ENCODE data around the gene BPI. TPM values are rescaled to one million over a fixed set of nuclear protein-coding genes. Genes with fewer than 3 reads are reported as not detected.
"Not testable (repeated sequence)": the region's sequence is repeated elsewhere in the genome, so short reads cannot be mapped to it uniquely, and the experiment has no call there.

The BPI gene
- total RNA-seq (2014; rRNA removed; shearing (Covaris generic)), result 0.06 TPM in 1 of 2 replicates, not detected in the other

GRCh38 chr20:38303908-38304379, at the start of gene BPI:
Gene BPI (plus strand): TSS chr20:38304156. CDS start chr20:38304224, 68 bp downstream.
- Histone ChIP-seq H3K4me3 (no peak within 1 kb of the TSS), H3K9me3 (replicated peaks) (0 out of 2 replicates have a peak, but pooled peaks cover 2% of the 10 kb centered on the region), H3K27ac (no peak within 1 kb of the TSS), H3K36me3 (no peaks in the 10 kb centered on the region), H3K4me1 (peaks cover 4% of the 10 kb centered on the region; the same call in 1 of the 2 replicates), H3K27me3 (peaks cover 5% of the 10 kb centered on the region; the same call in 1 of the 2 replicates)
- peak; percentile 62 to 74 for DNase-seq

GRCh38 chr20:38254621-38255020, 49.3 kb upstream of the BPI start:
- H3K9me3 ChIP-seq (replicated peaks); DNase-seq; H3K4me1 ChIP-seq; H3K36me3 ChIP-seq; H3K27ac ChIP-seq; H3K4me3 ChIP-seq; H3K27me3 ChIP-seq: not testable (repeated sequence)

GRCh38 chr20:38255393-38255792, 48.6 kb upstream of the BPI start:
- H3K27ac ChIP-seq, result no peak overlapping the region
- DNase-seq, result no peak
- H3K36me3 ChIP-seq, result no peaks in the 10 kb centered on the region
- no peaks in the 10 kb centered on the region for H3K27me3 ChIP-seq
- no peaks in the 10 kb centered on the region for H3K9me3 ChIP-seq (replicated peaks)
- no peak overlapping the region for H3K4me3 ChIP-seq
- peaks cover 6% of the 10 kb centered on the region for H3K4me1 ChIP-seq

- Histone ChIP-seq H3K36me3 (no peaks in the 10 kb centered on the region), H3K9me3 (replicated peaks) (no peaks in the 10 kb centered on the region), H3K27me3 (no peaks in the 10 kb centered on the region), H3K4me3 (no peak overlapping the region), H3K4me1 (peaks cover 6% of the 10 kb centered on the region), H3K27ac (no peak overlapping the region)
- DNase-seq, result no peak
Observed at GRCh38 chr20:38256021-38256420, 47.9 kb upstream of the BPI start.

- Histone ChIP-seq H3K4me1 (peaks cover 6% of the 10 kb centered on the region), H3K4me3 (no peak overlapping the region), H3K36me3 (no peaks in the 10 kb centered on the region), H3K27me3 (no peaks in the 10 kb centered on the region), H3K9me3 (replicated peaks) (no peaks in the 10 kb centered on the region), H3K27ac (no peak overlapping the region)
- no peak for DNase-seq
Observed at GRCh38 chr20:38256966-38257365, 47.0 kb upstream of the BPI start.

GRCh38 chr20:38258545-38259215, 45.3 kb upstream of the BPI start:
- no peak overlapping the region for H3K27ac ChIP-seq
- DNase-seq, result no peak

GRCh38 chr20:38260025-38260377, 44.0 kb upstream of the BPI start:
- Histone ChIP-seq H3K27me3 (no peaks in the 10 kb centered on the region), H3K4me1 (peaks cover 6% of the 10 kb centered on the region), H3K9me3 (replicated peaks) (no peaks in the 10 kb centered on the region; the same call in 1 of the 2 replicates), H3K4me3 (peak overlapping the region; percentile 53), H3K27ac (peak overlapping the region; percentile 24; the same call in 1 of the 2 replicates), H3K36me3 (no peaks in the 10 kb centered on the region)
- DNase-seq, result peak in 1 of 2 experiments; percentile 38

More at GRCh38 chr20:38258545-38259215, 45.3 kb upstream of the BPI start:
- no peaks in the 10 kb centered on the region for H3K36me3 ChIP-seq
- H3K4me3 ChIP-seq, result no peak overlapping the region
- H3K9me3 ChIP-seq (replicated peaks), result no peaks in the 10 kb centered on the region
- H3K4me1 ChIP-seq, result peaks cover 6% of the 10 kb centered on the region
- H3K27me3 ChIP-seq, result no peaks in the 10 kb centered on the region

GRCh38 chr20:38260378-38261053, 43.4 kb upstream of the BPI start, which contains the start of gene KIAA1755:
Gene KIAA1755 (minus strand): TSS chr20:38260735. CDS start chr20:38260500, 235 bp downstream.
- no peaks in the 10 kb centered on the region; the same call in 1 of the 2 replicates for H3K9me3 ChIP-seq (replicated peaks)
- H3K4me1 ChIP-seq, result peaks cover 6% of the 10 kb centered on the region
- peak within 1 kb of the TSS; percentile 53 for H3K4me3 ChIP-seq
- no peaks in the 10 kb centered on the region for H3K36me3 ChIP-seq
- peak within 1 kb of the TSS; percentile 24; the same call in 1 of the 2 replicates for H3K27ac ChIP-seq
- peak; percentile 31 to 41 for DNase-seq
- no peaks in the 10 kb centered on the region for H3K27me3 ChIP-seq

GRCh38 chr20:38261054-38261390, 42.9 kb upstream of the BPI start:
- Histone ChIP-seq H3K4me3 (peak overlapping the region; percentile 31), H3K36me3 (no peaks in the 10 kb centered on the region), H3K4me1 (peaks cover 6% of the 10 kb centered on the region), H3K9me3 (replicated peaks) (no peaks in the 10 kb centered on the region; the same call in 1 of the 2 replicates), H3K27ac (no peak overlapping the region), H3K27me3 (no peaks in the 10 kb centered on the region)
- DNase-seq, result no peak

GRCh38 chr20:38262931-38263330, 41.0 kb upstream of the BPI start:
- Histone ChIP-seq H3K27ac (no peak overlapping the region), H3K4me1 (peaks cover 6% of the 10 kb centered on the region), H3K9me3 (replicated peaks) (peaks cover 3% of the 10 kb centered on the region; the same call in 1 of the 2 replicates), H3K4me3 (no peak overlapping the region), H3K27me3 (no peaks in the 10 kb centered on the region), H3K36me3 (no peaks in the 10 kb centered on the region)
- DNase-seq, result no peak

- Histone ChIP-seq H3K4me1 (peaks cover 7% of the 10 kb centered on the region), H3K36me3 (no peaks in the 10 kb centered on the region), H3K9me3 (replicated peaks) (peaks cover 3% of the 10 kb centered on the region; the same call in 1 of the 2 replicates), H3K27me3 (no peaks in the 10 kb centered on the region), H3K4me3 (no peak overlapping the region), H3K27ac (no peak overlapping the region)
- DNase-seq, result no peak
Observed at GRCh38 chr20:38266426-38266825, 37.5 kb upstream of the BPI start.

GRCh38 chr20:38267296-38267695, 36.7 kb upstream of the BPI start:
- H3K36me3 ChIP-seq, result no peaks in the 10 kb centered on the region
- no peak for DNase-seq
- no peak overlapping the region for H3K27ac ChIP-seq
- peaks cover 3% of the 10 kb centered on the region; the same call in 1 of the 2 replicates for H3K9me3 ChIP-seq (replicated peaks)
- H3K4me1 ChIP-seq, result peaks cover 9% of the 10 kb centered on the region
- H3K27me3 ChIP-seq, result no peaks in the 10 kb centered on the region
- no peak overlapping the region for H3K4me3 ChIP-seq

- Histone ChIP-seq H3K4me1 (peaks cover 9% of the 10 kb centered on the region), H3K27ac (no peak overlapping the region)
Observed at GRCh38 chr20:38267901-38268514, 35.9 kb upstream of the BPI start.

GRCh38 chr20:38269040-38269439, 34.9 kb upstream of the BPI start:
- H3K36me3 ChIP-seq, result no peaks in the 10 kb centered on the region
- H3K27ac ChIP-seq, result no peak overlapping the region
- H3K27me3 ChIP-seq, result no peaks in the 10 kb centered on the region
- H3K9me3 ChIP-seq (replicated peaks), result peaks cover 3% of the 10 kb centered on the region; the same call in 1 of the 2 replicates
- no peak for DNase-seq
- no peak overlapping the region for H3K4me3 ChIP-seq
- H3K4me1 ChIP-seq, result peaks cover 9% of the 10 kb centered on the region

More at GRCh38 chr20:38267901-38268514, 35.9 kb upstream of the BPI start:
- Histone ChIP-seq H3K4me3 (no peak overlapping the region), H3K9me3 (replicated peaks) (peaks cover 3% of the 10 kb centered on the region; the same call in 1 of the 2 replicates), H3K36me3 (no peaks in the 10 kb centered on the region), H3K27me3 (no peaks in the 10 kb centered on the region)
- no peak for DNase-seq

GRCh38 chr20:38269715-38270114, 34.2 kb upstream of the BPI start:
- Histone ChIP-seq H3K27me3 (no peaks in the 10 kb centered on the region), H3K4me1 (peaks cover 9% of the 10 kb centered on the region), H3K27ac (no peak overlapping the region)

More at GRCh38 chr20:38269715-38270114, 34.2 kb upstream of the BPI start:
- Histone ChIP-seq H3K4me3 (no peak overlapping the region), H3K36me3 (no peaks in the 10 kb centered on the region), H3K9me3 (replicated peaks) (peaks cover 7% of the 10 kb centered on the region; the same call in 1 of the 2 replicates)
- no peak for DNase-seq

All from SJCRH30 (cell line).